HFF-Myc (cell line): ENCODE data around the gene PIP5K1A.
"Not testable (repeated sequence)": the region's sequence is repeated elsewhere in the genome, so short reads cannot be mapped to it uniquely, and the experiment has no call there.

Source experiments
- DNase-seq: peaks from one replicate; pipeline ENCODE4 v3.0.0-alpha.2; 2011; ENCODE audit warnings: low read depth; ENCODE audit errors: extremely low read depth
- H3K4me3 ChIP-seq: replicated peaks from 2 replicates; pipeline ENCODE4 v1.5.1; 2011; ENCODE audit warnings: low read depth, mild to moderate bottlenecking, control low read depth, low read length
- TF ChIP-seq, protein P1 (sequence below): IDR thresholded peaks from 2 replicates; pipeline ENCODE4 v1.5.1; 2012; ENCODE audit warnings: mild to moderate bottlenecking, low read depth, low read length, control low read depth; ENCODE audit errors: missing control alignments

The PIP5K1A gene

DNA sequence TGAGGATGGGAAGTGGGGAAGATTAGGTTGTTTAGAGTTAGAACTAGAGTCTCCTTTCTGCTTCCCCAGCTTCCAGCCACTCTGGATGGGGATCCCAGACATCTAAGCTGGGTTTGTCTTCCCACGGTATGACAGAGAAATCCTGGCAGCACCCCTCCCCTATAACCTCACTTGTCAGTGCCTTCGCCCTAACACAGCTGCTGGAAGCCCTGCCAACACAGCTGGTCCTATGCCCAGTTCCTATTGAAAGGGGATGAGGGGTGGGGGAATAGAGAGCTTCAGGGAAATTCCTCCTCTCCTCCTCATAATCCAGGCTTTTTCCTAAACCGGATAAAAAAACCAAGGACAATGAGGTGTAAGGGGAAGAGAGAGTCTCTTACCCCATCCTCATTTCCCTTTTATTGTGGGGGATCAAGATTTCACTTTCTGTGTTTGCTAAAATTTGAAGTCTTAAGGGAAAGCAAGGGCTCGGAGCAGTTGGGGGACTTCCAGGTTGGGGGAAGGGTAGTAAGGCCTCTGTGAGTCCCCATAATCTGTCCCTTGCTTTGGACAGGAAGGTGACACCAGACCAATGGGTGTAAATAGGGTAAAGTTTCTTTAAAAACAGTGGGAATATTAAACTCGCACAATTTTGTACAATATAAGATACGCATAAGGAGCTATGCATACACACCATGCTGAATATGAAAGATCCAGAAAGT, 23.2 kb upstream of the PIP5K1A start:
- H3K4me3 ChIP-seq, result no peak overlapping the region
- TF ChIP-seq, protein P1, sequence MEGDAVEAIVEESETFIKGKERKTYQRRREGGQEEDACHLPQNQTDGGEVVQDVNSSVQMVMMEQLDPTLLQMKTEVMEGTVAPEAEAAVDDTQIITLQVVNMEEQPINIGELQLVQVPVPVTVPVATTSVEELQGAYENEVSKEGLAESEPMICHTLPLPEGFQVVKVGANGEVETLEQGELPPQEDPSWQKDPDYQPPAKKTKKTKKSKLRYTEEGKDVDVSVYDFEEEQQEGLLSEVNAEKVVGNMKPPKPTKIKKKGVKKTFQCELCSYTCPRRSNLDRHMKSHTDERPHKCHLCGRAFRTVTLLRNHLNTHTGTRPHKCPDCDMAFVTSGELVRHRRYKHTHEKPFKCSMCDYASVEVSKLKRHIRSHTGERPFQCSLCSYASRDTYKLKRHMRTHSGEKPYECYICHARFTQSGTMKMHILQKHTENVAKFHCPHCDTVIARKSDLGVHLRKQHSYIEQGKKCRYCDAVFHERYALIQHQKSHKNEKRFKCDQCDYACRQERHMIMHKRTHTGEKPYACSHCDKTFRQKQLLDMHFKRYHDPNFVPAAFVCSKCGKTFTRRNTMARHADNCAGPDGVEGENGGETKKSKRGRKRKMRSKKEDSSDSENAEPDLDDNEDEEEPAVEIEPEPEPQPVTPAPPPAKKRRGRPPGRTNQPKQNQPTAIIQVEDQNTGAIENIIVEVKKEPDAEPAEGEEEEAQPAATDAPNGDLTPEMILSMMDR, result no peak
- no peak for DNase-seq

DNA sequence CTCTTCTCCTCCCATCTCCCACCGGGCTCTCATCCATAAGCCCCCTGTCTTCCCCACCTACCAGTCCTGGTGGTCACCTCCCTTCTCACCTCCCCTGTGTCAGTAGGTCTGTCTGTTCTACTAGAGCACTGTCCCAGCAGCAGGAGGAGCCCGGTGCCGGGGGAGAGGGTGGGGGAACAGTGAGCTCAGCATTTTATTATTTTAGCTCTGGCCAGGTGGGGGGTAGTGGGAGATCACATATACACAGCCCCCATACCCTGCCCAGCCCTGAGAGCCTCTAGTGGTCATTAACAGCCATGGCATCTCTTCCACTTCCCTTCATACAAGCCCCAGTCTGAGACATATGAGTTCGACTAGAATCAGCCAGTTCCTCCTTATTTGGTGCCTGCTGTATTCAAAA, 22.5 kb upstream of the PIP5K1A start, which contains the start of gene TMOD4:
TSS of gene TMOD4 (minus strand) at position 119 of the 400 bp plus-strand sequence. CDS start 1,106 bp downstream, outside the sequence.
- TF ChIP-seq, protein P1, result peak; percentile 58
- H3K4me3 ChIP-seq, result no peak within 1 kb of the TSS
- DNase-seq, result no peak

DNA sequence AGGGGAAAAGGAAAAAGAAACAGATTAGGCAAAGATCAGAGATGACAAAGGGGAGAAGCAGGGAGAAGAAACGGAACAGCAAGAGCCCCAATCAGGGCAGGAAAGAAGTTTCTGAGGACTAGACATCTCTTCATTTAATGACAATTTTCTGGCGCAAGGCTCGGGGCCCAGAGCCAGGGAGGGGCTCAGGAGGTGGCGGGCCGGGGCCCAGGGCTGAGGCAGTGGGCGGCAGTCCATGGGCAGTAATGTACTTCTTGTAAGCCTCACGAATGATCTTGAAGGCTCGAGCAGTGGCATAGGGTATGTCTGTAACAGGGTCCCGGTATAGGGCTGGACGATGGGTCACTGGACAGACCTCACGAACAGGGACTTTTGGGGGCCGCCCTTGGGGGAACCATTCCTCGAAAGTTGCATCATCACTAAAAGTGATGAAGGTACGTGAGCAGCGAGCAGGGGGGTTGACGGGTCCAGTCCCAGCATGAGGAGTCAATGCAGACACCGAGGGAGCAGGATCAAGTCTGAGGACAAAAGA, 21.8 kb upstream of the PIP5K1A start:
- no peak overlapping the region for H3K4me3 ChIP-seq
- TF ChIP-seq, protein P1, result no peak
- DNase-seq, result no peak

GRCh38 chr1:151184211-151184610, 14.1 kb upstream of the PIP5K1A start:
- H3K4me3 ChIP-seq, result no peak overlapping the region
- no peak for DNase-seq
- TF ChIP-seq, protein P1, result no peak

- TF ChIP-seq, protein P1, result no peak
- H3K4me3 ChIP-seq, result no peak overlapping the region
- no peak for DNase-seq
Observed at GRCh38 chr1:151187205-151187604, 11.1 kb upstream of the PIP5K1A start.

DNA sequence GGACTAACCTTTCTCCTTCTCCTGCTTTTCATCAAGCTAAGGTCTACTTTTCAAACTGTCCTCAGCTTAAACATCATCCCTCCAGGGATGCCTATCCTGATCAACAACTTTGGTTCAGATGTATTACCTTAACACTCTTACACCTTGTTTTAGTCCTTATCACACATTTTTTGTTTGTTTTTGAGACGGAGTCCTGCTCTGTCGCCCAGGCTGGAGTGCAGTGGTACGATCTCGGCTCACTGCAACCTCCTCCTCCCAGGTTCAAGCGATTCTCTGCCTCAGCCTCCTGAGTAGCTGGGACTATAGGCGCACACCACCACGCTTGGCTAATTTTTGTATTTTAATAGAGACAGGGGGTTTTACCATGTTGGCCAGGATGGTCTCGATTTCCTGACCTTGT, 9.7 kb upstream of the PIP5K1A start:
- not testable (repeated sequence) for DNase-seq
- H3K4me3 ChIP-seq, result peak overlapping the region; percentile 72

DNA sequence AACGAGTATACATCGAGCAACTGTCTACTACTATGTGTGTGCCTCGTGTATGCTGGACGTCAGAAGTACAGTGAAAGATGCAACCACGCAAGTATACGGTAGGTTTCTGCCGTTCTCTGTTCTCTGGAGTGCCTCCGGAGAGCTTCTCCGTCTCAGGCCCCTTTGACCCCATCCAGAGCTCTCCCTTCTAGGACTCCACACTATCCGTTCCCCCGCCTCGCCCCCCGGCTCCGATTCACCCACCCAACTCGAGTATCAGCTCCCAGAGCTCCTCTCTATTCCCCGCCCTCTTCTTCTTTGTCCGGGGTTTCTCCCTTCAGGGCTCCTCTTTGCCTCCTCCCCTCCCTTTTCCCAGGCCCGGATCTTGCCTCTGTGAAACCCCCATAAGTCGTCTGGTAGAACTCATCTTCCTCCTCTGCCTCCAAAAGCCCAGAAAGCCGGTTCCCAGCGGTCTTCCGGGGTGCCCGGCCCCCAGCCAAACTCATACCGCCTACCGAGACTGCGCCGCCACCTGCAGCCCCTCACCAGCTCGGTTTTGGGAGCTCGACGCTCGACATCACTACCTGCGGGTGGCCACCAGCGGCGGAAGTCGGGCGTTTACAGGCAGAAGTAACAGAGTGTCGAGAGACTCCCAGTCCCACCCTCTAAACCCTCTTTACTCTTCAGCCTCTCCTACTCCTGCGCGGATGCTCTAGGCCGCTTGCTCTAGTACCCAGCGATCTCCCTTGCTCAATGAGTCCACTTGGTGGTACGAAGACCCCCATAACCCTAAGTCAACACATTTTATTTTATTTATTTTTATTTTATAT, 8.5 kb upstream of the PIP5K1A start, which contains the start of gene VPS72:
TSS of gene VPS72 (minus strand) at position 561 of the 809 bp plus-strand sequence. CDS start at position 485, 76 bp downstream.
- TF ChIP-seq, protein P1, result no peak
- H3K4me3 ChIP-seq, result peak within 1 kb of the TSS; percentile 72
- DNase-seq, result peak; percentile 77
